Renal cortical epithelial cell (primary cell): ENCODE measurements around the gene APOBEC3B. TPM values are rescaled to one million over a fixed set of nuclear protein-coding genes. Genes with fewer than 3 reads are reported as not detected.
A peak's percentile ranks its signal among the peaks of the same experiment; 100 is the strongest.
"Not testable (repeated sequence)": the region's sequence is repeated elsewhere in the genome, so short reads cannot be mapped to it uniquely, and the experiment has no call there.

Experiments
- DNase-seq: peaks from one replicate; pipeline ENCODE4 v3.0.0-alpha.2; 2011; ENCODE audit warnings: low read depth
- total RNA-seq: library from RNA; depleted of rRNA; stranded (reverse); fragments of >200 nt; gene quantifications from 2 replicates; pipeline ENCODE4 v1.2.3, GENCODE V29; 2014

Gene APOBEC3B
- total RNA-seq, 1 donor from 2014 or later, result 0.15 TPM

DNA sequence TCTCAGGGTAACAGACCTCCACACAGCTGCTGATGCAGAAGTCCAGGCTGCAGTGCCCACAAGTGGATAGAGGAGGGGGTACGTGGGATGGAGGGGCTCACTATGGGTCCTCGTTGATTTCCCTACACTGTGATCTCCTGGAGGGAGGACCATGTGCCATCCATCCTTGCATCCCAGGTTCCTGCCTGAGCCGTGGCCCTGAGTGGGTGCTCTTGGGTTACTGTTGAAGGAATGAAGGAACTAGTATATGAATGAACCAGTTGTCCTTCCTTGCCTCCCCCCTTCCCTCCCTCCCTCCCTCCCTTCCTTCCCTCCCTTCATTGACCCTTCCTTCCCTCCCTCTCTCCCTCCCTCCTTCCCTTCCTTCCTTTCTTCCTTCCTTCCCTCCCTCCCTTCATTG is 15.4 kb downstream of the APOBEC3B start:
- no peak for DNase-seq

DNA sequence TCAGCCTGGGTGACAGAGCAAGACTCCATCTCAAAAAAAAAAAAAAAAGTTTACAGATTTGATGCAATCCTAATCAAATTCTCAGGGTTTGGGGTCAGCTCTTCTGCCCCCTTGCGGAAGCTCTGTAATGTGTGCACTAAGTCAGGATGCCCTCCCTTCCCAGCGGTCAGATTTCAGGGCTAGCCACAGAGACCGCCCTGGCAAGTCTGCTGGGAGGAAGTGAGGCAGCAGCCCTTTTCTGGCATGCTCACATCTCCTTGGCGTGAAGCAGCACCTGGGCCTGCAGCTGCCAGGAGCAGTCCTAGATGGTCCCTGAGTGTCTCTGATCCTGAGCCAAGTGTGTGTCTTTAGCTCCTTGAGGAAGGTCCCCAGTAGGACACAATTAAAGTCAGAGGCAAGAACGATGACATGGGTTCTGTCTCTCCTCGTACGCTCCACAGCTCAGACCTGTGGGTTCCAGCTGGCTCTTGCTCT is 21.1 kb downstream of the APOBEC3B start:
- DNase-seq, result peak; percentile 80

DNA sequence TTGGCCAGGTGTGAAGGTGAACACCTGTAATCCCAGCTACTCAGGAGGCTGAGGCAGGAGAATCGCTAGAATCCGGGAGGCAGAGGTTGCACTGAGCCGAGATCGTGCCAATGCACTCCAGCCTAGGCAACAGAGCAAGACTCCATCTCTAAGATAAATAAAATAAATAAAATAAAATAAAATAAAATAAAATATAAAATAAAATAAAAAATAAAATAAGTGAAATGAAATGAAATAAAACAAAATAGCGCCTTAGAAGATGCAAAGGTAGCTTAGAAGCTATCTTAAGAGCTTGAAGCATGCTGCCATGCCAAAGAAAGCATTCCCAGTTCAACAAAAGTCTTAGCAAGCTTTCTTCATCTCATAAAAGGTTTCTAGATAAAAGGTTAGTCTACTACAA is 25.0 kb downstream of the APOBEC3B start:
- DNase-seq, result no peak

DNA sequence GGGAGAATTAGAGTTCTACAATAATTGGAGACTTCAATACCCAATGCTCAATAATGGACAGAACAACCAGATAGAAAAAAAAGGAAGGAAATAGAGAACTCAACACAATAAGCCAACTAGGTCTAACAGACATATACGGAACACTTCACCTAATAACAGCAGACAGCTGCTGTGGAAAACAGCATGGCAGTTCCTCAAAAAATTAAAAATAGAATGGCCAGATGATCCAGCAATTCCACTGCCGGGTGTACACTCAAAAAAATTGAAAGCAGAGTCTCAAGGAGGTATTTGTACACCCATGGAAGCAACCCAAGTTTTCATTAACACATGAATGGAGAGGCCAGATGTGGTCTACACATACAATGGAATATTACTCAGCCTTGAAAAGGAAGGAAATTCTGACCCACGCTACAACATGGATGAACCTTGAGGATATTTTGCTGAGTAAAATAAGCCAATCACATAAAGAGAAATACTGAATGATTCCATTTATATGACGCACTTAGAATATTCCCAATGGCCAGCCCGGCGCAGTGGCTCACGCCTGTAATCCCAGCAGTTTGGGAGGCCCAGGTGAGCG is 26.2 kb downstream of the APOBEC3B start:
- DNase-seq, result not testable (repeated sequence)

DNA sequence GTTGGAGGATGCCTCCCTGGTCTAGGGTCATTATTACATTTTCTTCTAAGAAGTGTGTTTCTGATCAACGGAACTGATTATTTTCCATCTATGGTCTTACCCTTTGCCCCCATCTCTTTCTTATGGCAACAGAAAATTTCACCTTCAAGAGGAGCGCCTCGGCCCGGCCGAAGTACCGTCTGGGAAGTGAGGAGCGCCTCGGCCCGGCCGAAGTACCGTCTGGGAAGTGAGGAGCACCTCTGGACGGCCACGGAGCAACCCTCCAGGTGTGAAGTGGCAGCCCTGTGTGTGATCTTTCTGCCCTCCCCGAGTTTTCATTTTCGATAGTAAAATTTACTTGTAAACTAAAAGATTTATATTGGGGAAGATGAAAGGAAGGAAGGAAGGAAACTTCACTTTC is 28.8 kb downstream of the APOBEC3B start:
- no peak for DNase-seq

DNA sequence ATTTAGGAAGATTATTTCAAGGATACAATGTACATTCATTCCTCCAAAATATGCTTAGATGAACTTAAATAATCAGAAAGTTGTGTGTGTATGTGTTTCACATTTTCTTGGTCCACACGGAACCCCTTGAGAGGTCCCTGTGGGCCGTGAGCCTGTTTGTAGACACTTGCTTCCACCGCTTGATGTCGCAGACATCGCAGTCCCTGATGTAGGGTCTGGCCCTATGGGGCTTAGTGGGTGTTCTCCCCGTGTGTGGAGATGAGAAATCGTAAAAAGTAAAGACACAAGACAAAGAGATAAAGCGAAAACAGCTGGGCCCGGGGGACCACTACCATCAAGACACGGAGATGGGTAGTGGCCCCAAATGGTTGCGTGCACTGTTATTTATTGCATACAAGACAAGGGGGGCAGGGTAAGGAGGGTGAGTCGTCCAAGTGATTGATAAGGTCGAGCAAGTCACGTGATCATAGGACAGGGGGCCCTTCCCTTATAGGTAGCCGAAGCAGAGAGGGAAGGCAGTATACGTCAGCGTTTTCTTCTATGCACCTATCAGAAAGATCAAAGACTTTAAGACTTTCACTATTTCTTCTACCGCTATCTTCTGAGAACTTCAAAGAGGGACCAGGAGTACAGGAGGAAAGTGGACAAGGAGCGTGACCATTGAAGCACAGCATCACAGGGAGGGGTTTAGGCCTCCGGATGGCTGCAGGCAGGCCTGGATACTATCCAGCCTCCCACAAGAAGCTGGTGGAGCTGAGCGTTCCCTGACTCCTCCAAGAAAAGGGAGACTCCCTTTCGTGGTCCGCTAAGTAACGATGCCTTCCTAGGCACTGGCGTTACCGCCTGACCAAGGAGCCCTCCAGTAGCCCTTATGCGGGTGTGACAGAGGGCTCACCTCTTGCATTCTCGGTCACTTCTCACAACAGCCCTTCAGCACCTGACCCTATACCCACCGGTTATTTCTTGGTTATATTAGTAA is 30.7 kb downstream of the APOBEC3B start:
- peak; percentile 14 for DNase-seq

DNA sequence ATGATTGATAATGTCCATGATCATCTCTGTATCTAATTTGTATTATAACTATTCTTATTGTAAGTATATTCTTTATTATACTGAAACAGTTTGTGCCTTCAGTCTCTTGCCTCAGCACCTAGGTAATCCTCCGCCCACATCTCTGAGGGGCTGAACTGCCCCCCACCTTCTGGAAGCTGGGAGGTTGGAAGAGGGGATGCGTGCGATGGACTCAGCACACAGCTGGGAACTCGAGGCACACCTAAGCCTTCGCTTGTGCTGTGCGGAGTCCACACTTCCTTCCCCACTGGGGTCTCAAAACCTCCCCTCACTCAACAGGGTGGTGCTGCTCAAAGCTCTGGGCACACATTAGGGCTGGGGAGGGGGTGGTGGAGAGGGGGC is 31.4 kb downstream of the APOBEC3B start:
- not testable (repeated sequence) for DNase-seq

DNA sequence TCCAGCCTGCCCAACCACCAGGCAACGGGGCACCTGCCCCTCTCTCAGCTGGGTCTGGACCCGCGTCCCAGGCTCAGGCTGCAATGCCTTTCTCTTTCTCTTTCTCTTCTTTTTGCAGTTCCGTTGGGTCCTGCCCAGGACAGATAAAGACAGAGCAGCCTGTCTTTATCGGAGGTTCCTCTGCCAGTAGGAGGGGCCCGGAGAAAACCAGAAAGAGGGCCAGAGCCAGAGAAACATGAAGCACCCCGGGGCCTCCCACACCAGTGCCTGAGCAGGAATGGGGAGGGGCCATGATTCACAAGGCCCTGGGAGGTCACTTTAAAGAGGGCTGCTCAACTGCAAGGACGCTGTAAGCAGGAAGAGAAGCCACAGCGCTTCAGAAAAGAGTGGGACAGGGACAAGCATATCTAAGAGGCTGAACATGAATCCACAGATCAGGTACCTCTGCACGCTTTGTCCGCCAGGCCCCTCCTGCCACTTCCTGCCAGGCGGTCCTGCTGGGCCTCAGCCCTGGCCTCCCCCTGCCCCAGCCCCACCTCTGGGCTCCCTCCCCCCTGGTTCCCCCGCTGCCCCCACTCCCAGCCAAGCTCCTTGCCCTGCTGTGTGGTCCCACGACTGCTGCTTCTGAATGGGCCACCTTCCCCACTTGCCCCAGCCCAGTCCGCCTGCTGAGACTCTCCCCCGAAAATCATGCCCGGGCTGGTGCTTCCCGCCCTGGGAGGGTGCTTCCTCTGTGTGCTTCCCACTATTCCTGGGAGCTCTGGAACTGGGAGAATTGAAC is 32.0 kb downstream of the APOBEC3B start, which contains the start of gene APOBEC3C:
APOBEC3C (plus strand) TSS at position 316 of the 781 bp plus-strand sequence; CDS start at position 422, 106 bp downstream.
- peak; percentile 79 for DNase-seq

DNA sequence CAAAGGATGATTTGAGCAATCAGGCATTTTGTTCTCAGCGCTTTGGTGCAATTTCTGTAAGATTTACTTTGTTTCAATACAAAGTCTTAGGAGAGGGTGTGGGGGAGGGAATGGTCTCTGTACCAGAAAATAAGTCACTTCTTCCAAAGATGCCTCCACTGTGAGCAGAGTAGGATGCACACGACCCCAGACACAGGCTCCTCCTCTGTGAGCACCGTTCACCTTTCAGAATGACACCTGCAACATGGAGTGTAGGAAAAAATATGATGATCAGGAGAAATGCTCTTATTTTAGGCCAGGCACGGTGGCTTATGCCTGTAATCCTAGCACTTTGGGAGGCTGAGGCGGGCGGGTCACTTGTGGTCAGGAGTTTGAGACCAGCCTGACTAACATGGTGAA is 32.6 kb downstream of the APOBEC3B start:
- not testable (repeated sequence) for DNase-seq

DNA sequence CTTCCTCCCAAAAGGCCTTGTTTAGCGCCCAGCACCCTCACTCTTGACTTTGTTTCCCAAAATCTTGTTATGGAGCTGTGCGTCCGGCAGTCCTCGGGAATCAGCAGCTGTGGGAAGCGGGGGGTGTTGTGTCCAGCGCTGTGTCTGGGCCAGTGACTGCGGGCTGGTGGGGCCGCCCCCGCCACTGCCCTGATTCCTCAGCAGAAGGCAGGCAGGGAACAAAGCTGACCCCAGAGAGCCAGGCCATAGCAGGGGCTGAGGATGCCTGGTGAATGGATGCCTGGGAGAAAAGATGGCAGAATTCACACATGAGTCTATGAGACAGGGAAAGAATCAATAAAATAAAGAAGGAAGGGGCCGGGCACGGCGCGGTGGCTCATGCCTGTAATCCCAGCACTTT is 34.4 kb downstream of the APOBEC3B start:
- DNase-seq, result no peak

DNA sequence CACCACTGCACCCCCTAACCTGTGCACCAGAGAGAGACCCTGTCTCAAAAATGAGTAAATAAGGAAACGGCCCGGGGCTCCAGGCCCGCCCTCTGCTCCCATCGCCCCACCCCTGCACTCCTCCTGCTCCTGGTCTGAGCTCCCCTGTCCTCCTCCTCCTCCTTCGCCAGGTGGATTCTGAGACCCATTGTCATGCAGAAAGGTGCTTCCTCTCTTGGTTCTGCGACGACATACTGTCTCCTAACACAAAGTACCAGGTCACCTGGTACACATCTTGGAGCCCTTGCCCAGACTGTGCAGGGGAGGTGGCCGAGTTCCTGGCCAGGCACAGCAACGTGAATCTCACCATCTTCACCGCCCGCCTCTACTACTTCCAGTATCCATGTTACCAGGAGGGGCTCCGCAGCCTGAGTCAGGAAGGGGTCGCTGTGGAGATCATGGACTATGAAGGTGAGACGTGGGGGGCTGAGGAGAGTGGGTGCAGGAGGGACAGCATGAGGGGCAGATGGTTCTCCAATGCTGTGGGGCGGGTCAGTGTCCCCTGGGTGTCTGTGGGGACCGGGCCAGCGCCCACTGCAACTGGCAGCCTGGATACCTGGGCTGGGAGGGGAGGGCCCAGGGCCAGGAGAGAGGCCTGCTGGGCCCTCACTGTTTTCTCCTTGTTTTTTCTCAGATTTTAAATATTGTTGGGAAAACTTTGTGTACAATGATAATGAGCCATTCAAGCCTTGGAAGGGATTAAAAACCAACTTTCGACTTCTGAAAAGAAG is 35.6 kb downstream of the APOBEC3B start:
- DNase-seq, result no peak

DNA sequence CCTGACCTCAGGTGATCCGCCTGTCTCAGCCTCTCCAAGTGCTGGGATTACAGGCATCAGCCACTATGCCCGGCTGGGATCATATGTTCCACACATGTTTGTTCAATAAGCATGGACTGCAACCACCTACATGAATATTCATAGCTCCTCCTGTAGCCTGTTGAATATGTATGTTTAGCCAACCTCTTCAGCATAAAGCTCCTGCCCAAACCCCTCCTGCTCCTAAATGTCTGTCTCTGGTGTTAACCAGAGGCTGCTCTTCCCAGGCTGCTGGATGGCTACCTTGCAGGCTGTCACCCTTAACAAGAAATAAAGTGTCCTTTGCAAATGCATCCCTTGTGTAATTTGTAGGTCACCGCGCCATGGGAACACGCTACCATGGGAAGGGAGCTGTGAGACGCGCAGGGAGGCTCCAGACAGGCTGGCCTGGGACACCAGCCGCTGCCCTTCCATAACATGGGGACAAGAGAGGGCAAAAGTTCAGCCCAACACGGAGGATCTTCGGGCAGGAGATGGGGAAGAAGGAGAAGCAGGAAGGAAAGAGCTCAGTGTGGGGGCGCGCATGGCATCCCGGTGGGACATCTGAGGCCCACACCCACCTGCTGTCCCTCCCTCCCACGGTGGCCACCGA is 38.0 kb downstream of the APOBEC3B start:
- peak; percentile 4 for DNase-seq

DNA sequence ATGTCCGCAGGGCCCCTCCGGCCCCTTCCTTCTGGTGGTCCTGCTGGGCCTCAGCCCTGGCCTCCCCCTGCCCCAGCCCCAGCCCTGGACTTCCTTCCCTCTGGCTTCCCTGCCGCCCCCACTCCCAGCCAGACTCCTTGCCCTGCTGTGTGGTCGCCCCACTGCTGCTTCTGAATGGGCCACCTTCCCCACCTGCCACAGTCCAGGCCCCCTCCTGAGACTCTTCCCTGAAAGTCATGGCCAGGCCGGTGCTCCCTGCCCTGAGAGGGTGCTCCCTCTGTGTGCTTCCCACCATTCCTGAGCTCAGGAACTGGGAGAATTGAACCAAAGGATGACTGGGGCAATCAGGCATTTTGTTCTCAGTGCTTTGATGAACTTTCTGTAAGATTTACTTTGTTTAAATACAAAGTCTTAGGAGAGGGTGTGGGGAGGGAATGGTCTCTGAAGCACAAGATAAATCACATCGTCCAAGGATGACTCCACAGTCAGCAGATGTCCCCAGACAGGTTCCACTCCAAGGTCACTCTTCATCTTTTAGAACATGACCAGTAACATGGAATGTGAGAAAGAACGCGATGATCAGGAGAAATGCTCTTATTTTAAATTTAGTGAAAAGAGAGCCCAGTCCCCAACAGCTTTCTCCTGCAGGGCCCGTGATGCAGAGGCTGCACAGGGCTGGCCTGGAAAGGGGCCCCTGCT is 39.6 kb downstream of the APOBEC3B start:
- DNase-seq, result no peak

DNA sequence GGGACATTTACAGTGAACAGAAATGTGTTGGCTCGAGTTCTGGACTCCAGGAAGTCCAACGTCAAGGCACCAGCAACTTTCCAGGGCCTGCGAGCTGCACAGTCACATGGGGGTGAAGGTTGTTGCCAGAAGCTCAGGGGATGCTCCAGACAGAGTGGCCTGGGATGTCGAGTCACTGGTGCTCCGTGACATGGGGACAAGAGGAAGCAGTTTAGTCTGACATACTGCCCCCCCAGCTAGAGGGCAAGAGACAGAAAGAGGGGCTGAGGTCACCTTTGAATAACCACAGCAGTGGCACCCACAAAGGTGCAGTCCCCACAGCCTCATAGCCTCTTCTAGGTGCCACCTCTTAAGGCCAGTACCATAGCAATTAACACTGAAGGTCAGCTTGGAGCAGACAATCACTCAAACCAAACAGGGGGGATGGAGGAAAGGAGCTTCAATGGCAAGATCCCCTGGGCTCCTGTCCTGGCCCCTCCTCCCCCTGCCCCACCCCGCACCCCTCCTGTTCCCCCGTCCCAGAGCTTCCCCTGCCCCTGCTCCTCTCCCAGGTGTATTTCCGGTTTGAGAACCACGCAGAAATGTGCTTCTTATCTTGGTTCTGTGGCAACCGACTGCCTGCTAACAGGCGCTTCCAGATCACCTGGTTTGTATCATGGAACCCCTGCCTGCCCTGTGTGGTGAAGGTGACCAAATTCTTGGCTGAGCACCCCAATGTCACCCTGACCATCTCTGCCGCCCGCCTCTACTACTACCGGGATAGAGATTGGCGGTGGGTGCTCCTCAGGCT is 42.6 kb downstream of the APOBEC3B start:
- no peak for DNase-seq

DNA sequence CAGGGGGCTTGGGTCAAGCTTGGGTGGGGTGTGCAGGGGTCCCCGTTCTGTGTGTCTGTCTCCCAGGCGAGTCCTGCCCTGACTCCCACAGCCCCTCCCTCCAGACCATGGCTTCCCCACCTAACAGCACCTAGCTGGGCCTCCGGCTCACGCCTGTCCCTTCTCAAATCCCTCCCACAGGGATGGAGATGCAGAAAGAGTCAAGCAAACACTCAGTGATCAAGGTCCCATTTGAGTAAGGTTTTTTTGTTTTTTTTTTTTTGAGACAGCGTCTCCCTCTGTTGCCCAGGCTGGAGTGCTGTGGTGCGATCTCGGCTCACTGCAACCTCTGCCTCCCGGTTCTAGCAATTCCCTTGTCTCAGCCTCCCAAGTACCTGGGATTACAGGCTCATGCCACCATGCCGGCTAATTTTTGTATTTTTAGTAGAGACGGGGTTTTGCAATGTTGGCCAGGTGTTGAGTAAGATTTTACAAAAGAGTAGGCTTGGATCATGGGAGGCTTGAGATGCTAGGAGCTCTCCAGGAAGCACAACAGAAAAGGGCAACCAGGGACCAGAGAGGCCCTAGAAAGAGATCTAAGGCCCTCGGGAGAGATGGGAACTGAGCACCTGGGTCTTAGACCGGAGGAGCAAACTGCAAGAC is 44.5 kb downstream of the APOBEC3B start:
- DNase-seq, result no peak

DNA sequence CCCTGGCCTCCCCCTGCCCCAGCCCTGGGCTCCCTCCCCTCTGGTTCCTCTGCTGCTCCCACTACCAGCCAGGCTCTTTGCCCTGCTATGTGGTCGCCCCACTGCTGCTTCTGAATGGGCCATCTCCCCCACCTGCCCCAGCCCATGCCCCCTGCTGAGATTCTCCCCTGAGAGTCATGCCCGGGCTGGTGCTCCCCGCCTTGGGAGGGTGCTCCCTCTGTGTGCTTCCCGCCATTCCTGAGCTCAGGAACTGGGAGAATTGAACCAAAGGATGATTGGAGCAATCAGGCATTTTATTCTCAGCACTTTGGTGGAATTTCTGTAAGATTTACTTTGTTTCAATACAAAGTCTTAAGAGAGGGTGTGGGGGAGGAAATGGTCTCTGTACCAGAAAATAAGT is 45.6 kb downstream of the APOBEC3B start:
- no peak for DNase-seq

DNA sequence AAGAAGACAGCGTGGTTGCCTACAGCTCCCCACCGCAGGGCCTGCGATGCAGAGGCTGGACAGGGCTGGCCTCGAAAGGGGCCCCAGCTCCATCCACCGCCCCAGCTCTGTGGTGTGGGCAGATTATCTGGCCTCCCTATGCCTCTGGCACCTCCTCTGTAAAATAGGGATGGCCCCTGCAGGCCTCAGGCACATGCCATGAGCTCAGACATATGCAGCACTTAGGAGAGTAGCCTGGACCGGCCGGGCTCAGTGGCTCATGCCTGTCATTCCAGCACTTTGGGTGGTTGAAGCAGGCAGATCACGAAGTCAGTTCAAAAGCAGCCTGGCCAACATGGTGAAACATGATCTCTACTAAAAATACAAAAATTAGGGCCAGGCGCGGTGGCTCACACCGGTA is 46.1 kb downstream of the APOBEC3B start:
- no peak for DNase-seq

DNA sequence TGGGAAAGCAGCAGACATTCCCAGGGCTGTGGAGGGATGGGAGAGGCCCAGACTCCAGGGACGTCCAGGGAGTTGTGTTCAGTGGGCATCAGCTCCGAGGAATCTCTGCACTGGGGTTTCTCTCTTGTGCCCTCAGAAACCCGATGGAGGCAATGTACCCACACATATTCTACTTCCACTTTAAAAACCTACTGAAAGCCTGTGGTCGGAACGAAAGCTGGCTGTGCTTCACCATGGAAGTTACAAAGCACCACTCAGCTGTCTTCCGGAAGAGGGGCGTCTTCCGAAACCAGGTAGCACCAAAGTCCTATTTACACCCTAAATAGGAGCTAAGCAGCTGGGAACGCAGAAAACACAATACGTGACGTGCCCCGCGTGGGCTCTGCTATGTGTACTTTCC is 47.1 kb downstream of the APOBEC3B start:
- no peak for DNase-seq

DNA sequence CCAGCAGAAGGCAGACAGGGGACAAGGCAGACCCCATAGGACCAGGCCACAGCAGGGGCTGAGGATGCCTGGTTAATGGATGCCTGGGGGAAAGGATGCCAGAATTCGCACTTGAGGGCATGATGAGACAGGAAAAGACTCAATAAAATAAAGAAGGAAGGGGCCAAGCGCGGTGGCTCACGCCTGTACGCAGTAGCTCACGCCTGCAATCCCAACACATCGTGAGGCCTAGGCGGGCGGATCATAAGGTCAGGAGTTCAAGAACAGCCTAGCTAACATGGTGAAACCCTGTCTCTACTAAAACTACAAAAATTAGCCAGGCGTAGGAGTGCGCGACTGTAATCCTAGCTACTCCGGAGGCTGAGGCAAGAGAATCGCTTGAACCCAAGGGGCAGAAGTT is 48.6 kb downstream of the APOBEC3B start:
- no peak for DNase-seq
